SK-N-SH treated with all-trans-retinoic acid at 6 μM for 48 hours (cell line): ENCODE data around the gene DENND5A.

Source experiments
- ATAC-seq: fragments of 200-7000 bp; cut with Tn5 transposase; 3 replicates; pipeline ENCODE4 v1.9.1; 2020; ENCODE audit warnings: mild to moderate bottlenecking, moderate library complexity
- ARNTL ChIP-seq: fragments of 450-650 bp; formaldehyde crosslinking; IDR thresholded peaks from 2 replicates; pipeline ENCODE4 v1.5.0; 2020; ENCODE audit warnings: low read depth, mild to moderate bottlenecking, moderate library complexity, borderline replicate concordance
- BACH2 ChIP-seq: fragments of 250-450 bp; sonication (Bioruptor Pico); IDR thresholded peaks from 2 replicates; pipeline ENCODE4 v1.9.0; 2021; ENCODE audit warnings: mild to moderate bottlenecking, borderline replicate concordance
- CREB5 ChIP-seq: fragments of 250-450 bp; sonication (Bioruptor Pico); IDR thresholded peaks from 2 replicates; pipeline ENCODE4 v1.5.1; 2020; ENCODE audit warnings: low read depth, mild to moderate bottlenecking, moderate library complexity
- CSRNP3 ChIP-seq: fragments of 250-450 bp; sonication (Bioruptor Pico); IDR thresholded peaks from 2 replicates; pipeline ENCODE4 v1.5.1; 2021; ENCODE audit warnings: mild to moderate bottlenecking, moderate library complexity
- ESRRG ChIP-seq: fragments of 250-450 bp; sonication (Bioruptor Pico); IDR thresholded peaks from 2 replicates; pipeline ENCODE4 v1.6.1; 2021; ENCODE audit warnings: mild to moderate bottlenecking
- GLIS3 ChIP-seq: fragments of 250-450 bp; sonication (Bioruptor Pico); IDR thresholded peaks from 2 replicates; pipeline ENCODE4 v1.5.0; 2020; ENCODE audit warnings: mild to moderate bottlenecking, moderate library complexity
- ISL1 ChIP-seq: fragments of 250-450 bp; sonication (Bioruptor Pico); IDR thresholded peaks from 2 replicates; pipeline ENCODE4 v2.1.2; 2022; ENCODE audit warnings: mild to moderate bottlenecking, moderate library complexity
- PATZ1 ChIP-seq: fragments of 250-450 bp; sonication (Bioruptor Pico); IDR thresholded peaks from 2 replicates; pipeline ENCODE4 v1.8.0; 2020; ENCODE audit warnings: mild to moderate bottlenecking, moderate library complexity, borderline replicate concordance
- POU6F1 ChIP-seq: fragments of 250-450 bp; sonication (Bioruptor Pico); IDR thresholded peaks from 2 replicates; pipeline ENCODE4 v1.8.0; 2021; ENCODE audit warnings: low read depth, mild to moderate bottlenecking, moderate library complexity, borderline replicate concordance
- PPARA ChIP-seq: fragments of 250-450 bp; sonication (Bioruptor Pico); IDR thresholded peaks from 2 replicates; pipeline ENCODE4 v1.5.0; 2020; ENCODE audit warnings: mild to moderate bottlenecking, borderline replicate concordance
- RARB ChIP-seq: fragments of 250-450 bp; sonication (Bioruptor Pico); IDR thresholded peaks from 2 replicates; pipeline ENCODE4 v1.8.0; 2021; ENCODE audit warnings: mild to moderate bottlenecking, moderate library complexity
- SNAI2 ChIP-seq: fragments of 250-450 bp; sonication (Bioruptor Pico); IDR thresholded peaks from 2 replicates; pipeline ENCODE4 v1.5.0; 2020; ENCODE audit warnings: mild to moderate bottlenecking, moderate library complexity
- TCF4 ChIP-seq: fragments of 250-450 bp; sonication (Bioruptor Pico); IDR thresholded peaks from 2 replicates; pipeline ENCODE4 v1.8.0; 2021; ENCODE audit warnings: mild to moderate bottlenecking, moderate library complexity, borderline replicate concordance
- TOX ChIP-seq: fragments of 250-450 bp; sonication (Bioruptor Pico); IDR thresholded peaks from 2 replicates; pipeline ENCODE4 v1.8.0; 2021; ENCODE audit warnings: mild to moderate bottlenecking, moderate library complexity, borderline replicate concordance
- TSHZ2 ChIP-seq: fragments of 250-450 bp; sonication (Bioruptor Pico); IDR thresholded peaks from 2 replicates; pipeline ENCODE4 v1.5.0; 2020; ENCODE audit warnings: mild to moderate bottlenecking, moderate library complexity
- ZC3H10 ChIP-seq: fragments of 250-450 bp; sonication (Bioruptor Pico); IDR thresholded peaks from 2 replicates; pipeline ENCODE4 v1.5.1; 2021; ENCODE audit warnings: mild to moderate bottlenecking, moderate library complexity
- ZFP3 ChIP-seq: fragments of 250-450 bp; sonication (Bioruptor Pico); IDR thresholded peaks from 2 replicates; pipeline ENCODE4 v1.5.0; 2020; ENCODE audit warnings: mild to moderate bottlenecking, moderate library complexity
- ZFP30 ChIP-seq: fragments of 450-650 bp; formaldehyde crosslinking; IDR thresholded peaks from 2 replicates; pipeline ENCODE4 v1.5.0; 2022; ENCODE audit warnings: mild to moderate bottlenecking, moderate library complexity
- ZNF565 ChIP-seq: fragments of 450-650 bp; formaldehyde crosslinking; conservative IDR thresholded peaks from 2 replicates; pipeline ENCODE4 v1.5.0; 2020; ENCODE audit warnings: low read depth, mild to moderate bottlenecking, moderate library complexity
- ZNF70 ChIP-seq: fragments of 450-650 bp; formaldehyde crosslinking; IDR thresholded peaks from 2 replicates; pipeline ENCODE4 v1.5.0; 2020; ENCODE audit warnings: mild to moderate bottlenecking, moderate library complexity
- ZNF8 ChIP-seq: fragments of 450-650 bp; formaldehyde crosslinking; IDR thresholded peaks from 2 replicates; pipeline ENCODE4 v1.5.0; 2020; ENCODE audit warnings: mild to moderate bottlenecking, moderate library complexity

DENND5A gene

DNA sequence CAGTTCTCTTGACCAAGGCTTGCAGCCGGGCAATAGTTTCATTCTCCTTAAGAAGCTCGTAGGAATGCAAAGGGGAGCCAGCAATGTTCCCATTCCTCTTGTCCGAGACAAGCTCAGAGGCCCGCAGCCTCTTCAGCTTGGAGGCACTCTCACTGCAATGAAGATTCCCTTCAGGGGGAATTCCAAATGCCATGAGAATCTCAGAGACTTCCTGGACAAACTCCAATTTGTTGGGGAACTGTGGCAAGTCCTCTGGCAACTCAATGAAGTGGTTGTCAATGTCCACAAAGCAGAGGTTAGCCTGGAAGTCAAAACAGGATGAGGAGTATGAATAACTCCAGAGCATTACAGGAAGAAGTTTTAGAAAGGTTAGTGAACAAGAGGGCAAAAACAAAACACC, 84.4 kb downstream of the DENND5A start:
- ATAC-seq = 0 out of 3 replicates have a peak, but pooled peaks have one; percentile 21
- TF ChIP-seq PATZ1 (CRISPR knock-in tag) = no peak
- TF ChIP-seq CREB5 (CRISPR knock-in tag) = no peak
- TF ChIP-seq ZNF70 = no peak
- TF ChIP-seq CSRNP3 (CRISPR knock-in tag) = no peak
- no peak for TF ChIP-seq ZFP30 (CRISPR knock-in tag)
- TF ChIP-seq ARNTL (CRISPR knock-in tag) = no peak
- TF ChIP-seq TCF4 (CRISPR knock-in tag) = no peak
- TF ChIP-seq GLIS3 (CRISPR knock-in tag) = no peak
- TF ChIP-seq ZNF8 = no peak
- TF ChIP-seq ISL1 (CRISPR knock-in tag) = no peak
- no peak for TF ChIP-seq BACH2 (CRISPR knock-in tag)
- TF ChIP-seq, all 23 proteins: peak for 0

DNA sequence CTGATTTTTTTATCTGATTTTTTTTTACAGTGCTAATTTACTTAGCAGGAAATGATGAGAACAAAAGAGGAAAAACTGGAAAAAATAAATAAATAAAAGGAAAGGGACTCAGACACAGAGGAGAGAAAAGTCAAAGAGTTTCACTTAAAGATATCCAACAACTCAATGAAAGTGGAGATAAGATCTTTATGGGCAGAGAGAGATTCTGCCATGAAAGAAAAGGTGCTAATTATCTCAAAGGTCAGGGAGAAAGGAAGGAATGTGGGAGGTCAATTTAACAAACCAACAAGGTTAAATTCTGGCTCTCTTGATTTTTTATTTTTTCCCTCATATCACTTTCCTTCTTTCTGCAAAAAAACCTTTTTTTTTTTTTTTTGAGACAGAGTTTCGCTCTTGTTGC, 86.0 kb downstream of the DENND5A start:
- no peak for ATAC-seq
- TF ChIP-seq ESRRG (no peak), POU6F1 (CRISPR knock-in tag) (no peak), ZNF70 (no peak), RARB (CRISPR knock-in tag) (no peak), GLIS3 (CRISPR knock-in tag) (no peak), ZFP3 (CRISPR knock-in tag) (no peak), TCF4 (CRISPR knock-in tag) (no peak), SNAI2 (CRISPR knock-in tag) (no peak), ZC3H10 (no peak), CSRNP3 (CRISPR knock-in tag) (no peak), TOX (CRISPR knock-in tag) (no peak), ARNTL (CRISPR knock-in tag) (no peak)

DNA sequence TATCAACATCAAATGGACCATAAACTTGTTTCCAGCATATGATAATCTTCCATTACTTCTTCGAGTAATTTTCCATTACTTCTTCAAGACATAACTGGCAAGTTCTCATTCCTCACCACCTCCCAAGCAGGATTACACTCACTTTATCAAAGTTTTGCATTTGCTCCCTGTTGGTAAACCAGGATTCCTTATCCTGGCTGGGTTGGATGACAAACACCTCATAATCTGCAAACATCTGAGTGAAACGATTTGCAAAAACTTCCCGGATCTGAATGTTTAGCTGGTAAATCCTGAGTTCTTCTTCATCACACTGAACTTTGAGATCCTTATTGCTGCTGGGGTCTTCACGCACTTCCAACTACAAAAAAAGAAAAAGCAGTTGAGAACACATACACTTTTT, 86.4 kb downstream of the DENND5A start:
- TF ChIP-seq CREB5 (CRISPR knock-in tag) (no peak), TCF4 (CRISPR knock-in tag) (no peak), PPARA (CRISPR knock-in tag) (no peak), ARNTL (CRISPR knock-in tag) (no peak), GLIS3 (CRISPR knock-in tag) (no peak), TSHZ2 (CRISPR knock-in tag) (no peak), RARB (CRISPR knock-in tag) (no peak), ZNF565 (no peak), ZC3H10 (no peak), SNAI2 (CRISPR knock-in tag) (no peak)
- no peak for ATAC-seq
